ENCODE results near the gene SPATS2L.

The SPATS2L gene

DNA sequence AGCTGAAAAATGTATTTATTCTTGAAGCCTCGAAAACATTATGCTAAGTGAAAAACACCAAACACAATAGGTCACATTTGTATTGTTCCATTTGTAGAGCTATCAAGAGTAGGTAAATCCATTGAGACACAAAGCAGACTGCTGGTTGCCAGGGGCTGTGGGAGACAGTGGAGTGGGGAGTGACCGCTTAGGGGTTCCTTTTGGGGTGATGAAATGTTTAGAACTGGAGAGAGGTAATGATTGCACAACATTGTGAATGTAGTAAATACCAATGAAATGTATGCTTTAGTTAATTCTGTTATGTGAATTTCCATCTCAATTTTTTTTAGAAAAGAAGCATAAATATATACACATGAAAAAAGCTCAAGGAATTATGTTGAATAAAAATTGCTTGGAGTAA is 187.6 kb downstream of the SPATS2L start:
- H3K36me3 ChIP-seq (ENCODE audit: control insufficient read depth in 2 of 2, insufficient read depth in 1 of 2, low read length in 2 of 2), result peaks cover 23 to 78% of the 10 kb centered on the region in 2 experiments
- CTCF ChIA-PET, result interaction anchor here (0.6 to 2.1 kb wide), 5 partner anchors 9 to 508 kb away, joined by 3 to 8 read pairs (median 6); no protein-coding TSS in a partner anchor

DNA sequence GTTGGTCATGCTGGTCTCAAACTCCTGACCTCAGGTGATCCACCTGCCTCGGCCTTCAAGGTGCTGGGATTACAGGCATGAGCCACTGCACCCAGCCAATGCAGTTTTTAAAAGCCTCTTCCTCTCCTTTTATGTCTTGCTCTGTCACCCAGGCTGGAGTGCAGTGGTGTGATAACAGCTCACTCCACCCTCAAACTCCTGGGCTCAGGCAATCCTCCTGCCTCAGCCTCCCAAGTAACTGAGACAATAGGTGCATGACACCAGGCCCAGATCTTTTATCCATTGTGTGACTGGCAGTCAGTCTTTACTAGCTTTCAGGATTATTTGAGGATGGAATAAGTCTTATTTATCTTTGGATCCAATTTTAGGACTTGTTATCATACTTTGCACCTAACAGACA is 190.2 kb downstream of the SPATS2L start:
- H3K9me3 ChIP-seq (ENCODE audit: control insufficient read depth, insufficient read depth, low read depth, low read length), result no peaks in the 10 kb centered on the region
- H3K4me3 ChIP-seq (ENCODE audit: low read depth, low read length), result no peak overlapping the region
- POLR2A ChIA-PET, result no interaction called here
- peaks cover 23 to 54% of the 10 kb centered on the region in 2 experiments for H3K36me3 ChIP-seq (ENCODE audit: control insufficient read depth in 2 of 2, insufficient read depth in 1 of 2, low read length in 2 of 2)
- CTCF ChIA-PET, result interaction anchor here (1.1 to 3.2 kb wide), 2 partner anchors 14 to 137 kb away, joined by 3 to 21 read pairs; no protein-coding TSS in a partner anchor
- H3K4me1 ChIP-seq (ENCODE audit: control insufficient read depth, insufficient read depth, low read length), result no peaks in the 10 kb centered on the region
- no peak overlapping the region for H3K27ac ChIP-seq (ENCODE audit: extremely low read depth, low read depth, low read length)
- TF ChIP-seq ZNF785 (tag by site-specific recombination; IDR thresholded peaks at IDR 0.05), result no peak
- TF ChIP-seq ZSCAN30 (tag by site-specific recombination; IDR thresholded peaks at IDR 0.05), result no peak
- TF ChIP-seq TSHZ1 (tag by site-specific recombination; IDR thresholded peaks at IDR 0.05; ENCODE audit: borderline replicate concordance), result no peak
- no peak for TF ChIP-seq SP7 (tag by site-specific recombination; IDR thresholded peaks at IDR 0.05)
- no peak for TF ChIP-seq ZNF558 (tag by site-specific recombination; IDR thresholded peaks at IDR 0.05)
- TF ChIP-seq ZEB2 (tag by site-specific recombination; IDR thresholded peaks at IDR 0.05), result no peak
- no peak for TF ChIP-seq SCRT2 (tag by site-specific recombination; IDR thresholded peaks at IDR 0.05)
- no peak for TF ChIP-seq ZNF23 (tag by site-specific recombination; IDR thresholded peaks at IDR 0.05; ENCODE audit: borderline replicate concordance)

More for the DNA sequence above, 187.6 kb downstream of the SPATS2L start:
- POLR2A ChIA-PET, result no interaction called here
- H3K4me3 ChIP-seq (ENCODE audit: low read depth, low read length), result no peak overlapping the region
- no peaks in the 10 kb centered on the region for H3K9me3 ChIP-seq (ENCODE audit: control insufficient read depth, insufficient read depth, low read depth, low read length)
- H3K4me1 ChIP-seq (ENCODE audit: control insufficient read depth, insufficient read depth, low read length), result no peaks in the 10 kb centered on the region
- no peak overlapping the region for H3K27ac ChIP-seq (ENCODE audit: extremely low read depth, low read depth, low read length)
- TF ChIP-seq ZNF621 (tag by site-specific recombination; IDR thresholded peaks at IDR 0.05), result no peak
- TF ChIP-seq ZNF670 (tag by site-specific recombination; IDR thresholded peaks at IDR 0.05; ENCODE audit: low read depth), result no peak
- no peak for TF ChIP-seq ZNF544 (tag by site-specific recombination; IDR thresholded peaks at IDR 0.05)
- TF ChIP-seq EGR2 (tag by site-specific recombination; IDR thresholded peaks at IDR 0.05; ENCODE audit: low read depth), result no peak
- TF ChIP-seq ZNF530 (tag by site-specific recombination; IDR thresholded peaks at IDR 0.05; ENCODE audit: low read depth), result no peak
- TF ChIP-seq, protein P1, sequence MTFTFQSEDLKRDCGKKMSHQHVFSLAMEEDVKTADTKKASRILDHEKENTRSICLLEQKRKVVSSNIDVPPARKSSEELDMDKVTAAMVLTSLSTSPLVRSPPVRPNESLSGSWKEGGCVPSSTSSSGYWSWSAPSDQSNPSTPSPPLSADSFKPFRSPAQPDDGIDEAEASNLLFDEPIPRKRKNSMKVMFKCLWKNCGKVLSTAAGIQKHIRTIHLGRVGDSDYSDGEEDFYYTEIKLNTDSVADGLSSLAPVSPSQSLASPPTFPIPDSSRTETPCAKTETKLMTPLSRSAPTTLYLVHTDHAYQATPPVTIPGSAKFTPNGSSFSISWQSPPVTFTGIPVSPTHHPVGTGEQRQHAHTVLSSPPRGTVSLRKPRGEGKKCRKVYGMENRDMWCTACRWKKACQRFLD (tag by site-specific recombination; IDR thresholded peaks at IDR 0.05), result no peak
- TF ChIP-seq ZNF776 (tag by site-specific recombination; IDR thresholded peaks at IDR 0.05; ENCODE audit: borderline replicate concordance), result no peak
- TF ChIP-seq ZNF518A (tag by site-specific recombination; conservative IDR thresholded peaks at IDR 0.05; ENCODE audit: low read depth), result no peak
- TF ChIP-seq MYNN (tag by site-specific recombination; IDR thresholded peaks at IDR 0.05; ENCODE audit: borderline replicate concordance), result no peak
- no peak for TF ChIP-seq ZNF24 (tag by site-specific recombination; IDR thresholded peaks at IDR 0.05)
- no peak for TF ChIP-seq ZBTB49 (tag by site-specific recombination; IDR thresholded peaks at IDR 0.05; ENCODE audit: low read depth)
- TF ChIP-seq ZNF184 (tag by site-specific recombination; IDR thresholded peaks at IDR 0.05), result no peak

Data from HEK293 (cell line).